H1 (cell line): ENCODE measurements around the gene SLC1A2. TPM values are rescaled to one million over a fixed set of nuclear protein-coding genes. Genes with fewer than 3 reads are reported as not detected.

ENCODE experiments used
- CTCF ChIA-PET: fragments of 300-600 bp; sonication (Branson Sonifier 250); formaldehyde crosslinking; loops from one replicate; lab custom pipeline; 2021; ENCODE audit not compliant: partially characterized antibody; lab: Charles Lee
- POLR2A ChIA-PET: fragments of 300-600 bp; sonication (Branson Sonifier 250); formaldehyde crosslinking; loops from one replicate; lab custom pipeline; 2021; ENCODE audit warnings: inconsistent platforms; ENCODE audit not compliant: partially characterized antibody; lab: Charles Lee
- DNase-seq, 2 experiments: peaks; one replicate each; pipeline versions ENCODE4 v3.0.0 to v3.0.0-alpha.2; 2010 to 2022; ENCODE audit warnings: low spot score in 2 of 2, low read depth in 1 of 2, mixed read lengths in 1 of 2
- FAIRE-seq: peaks from 2 replicates; lab custom pipeline; 2011; peaks lifted over from hg19 to GRCh38; lab: Jason Lieb, UNC
- H2AFZ ChIP-seq: 2 replicates; pipeline ENCODE4 v1.8.1; 2012; ENCODE audit warnings: low read length, inconsistent platforms
- H2AK5ac ChIP-seq: 2 replicates; pipeline ENCODE4 v1.6.1; 2013; ENCODE audit warnings: low read depth, low read length
- H2BK120ac ChIP-seq: replicated peaks from 2 replicates; pipeline ENCODE3; 2013; ENCODE audit warnings: low read depth, low read length, inconsistent platforms
- H2BK12ac ChIP-seq: 2 replicates; pipeline ENCODE4 v1.6.1; 2013; ENCODE audit warnings: low read depth, low read length
- H2BK15ac ChIP-seq: 2 replicates; pipeline ENCODE4 v1.6.1; 2013; ENCODE audit warnings: low read length
- H2BK20ac ChIP-seq: 2 replicates; pipeline ENCODE4 v1.6.1; 2013; ENCODE audit warnings: low read length
- H2BK5ac ChIP-seq: 2 replicates; pipeline ENCODE4 v1.6.1; 2013; ENCODE audit warnings: low read depth, low read length
- H3K14ac ChIP-seq: 2 replicates; pipeline ENCODE4 v1.6.1; 2013; ENCODE audit warnings: inconsistent platforms; ENCODE audit not compliant: insufficient read length
- H3K18ac ChIP-seq: 2 replicates; pipeline ENCODE4 v1.6.1; 2013; ENCODE audit warnings: low read length; ENCODE audit errors: extremely low read depth
- H3K23ac ChIP-seq: 2 replicates; pipeline ENCODE4 v1.6.1; 2013; ENCODE audit warnings: inconsistent platforms; ENCODE audit not compliant: insufficient read length
- H3K23me2 ChIP-seq: 2 replicates; pipeline ENCODE4 v1.6.1; 2013; ENCODE audit warnings: low read depth, low read length
- H3K27ac ChIP-seq: 2 replicates; pipeline ENCODE4 v1.6.1; 2011; ENCODE audit warnings: low read depth, low read length, inconsistent platforms
- H3K27me3 ChIP-seq, 4 experiments: replicated peaks in 1 of 4; 1 replicate in 1 of 4; 2 replicates in 3 of 4; pipeline versions ENCODE4 v1.6.1 to v1.8.1; 2011 to 2013; ENCODE audit warnings: low read length in 3 of 4, mild to moderate bottlenecking in 3 of 4, inconsistent platforms in 2 of 4, mixed read lengths in 2 of 4, moderate library complexity in 1 of 4; ENCODE audit not compliant: control insufficient read depth in 3 of 4, insufficient read depth in 3 of 4; ENCODE audit errors: extremely low read depth in 1 of 4
- H3K36me3 ChIP-seq, 4 experiments: 2 replicates each; pipeline versions ENCODE4 v1.6.1 to v1.8.1; 2011 to 2013; ENCODE audit warnings: mild to moderate bottlenecking in 4 of 4, low read length in 3 of 4, moderate library complexity in 2 of 4, control low read depth in 1 of 4, inconsistent platforms in 1 of 4; ENCODE audit not compliant: insufficient read depth in 4 of 4, control insufficient read depth in 2 of 4
- H3K4ac ChIP-seq: replicated peaks from 2 replicates; pipeline ENCODE3; 2013; ENCODE audit warnings: low read length, low read depth, mixed read lengths, inconsistent platforms; ENCODE audit not compliant: insufficient read length
- H3K4me1 ChIP-seq, 4 experiments: replicated peaks in 1 of 4; 1 replicate in 1 of 4; 2 replicates in 3 of 4; pipeline versions ENCODE4 v1.6.1 to v1.8.1; 2011 to 2013; ENCODE audit warnings: low read length in 3 of 4, inconsistent platforms in 2 of 4, mixed read lengths in 1 of 4; ENCODE audit not compliant: insufficient read depth in 4 of 4, control insufficient read depth in 3 of 4
- H3K4me2 ChIP-seq, 2 experiments: 2 replicates each; pipeline versions ENCODE4 v1.6.1 to v1.8.1; 2011 to 2013; ENCODE audit warnings: low read depth in 2 of 2, low read length in 2 of 2, control low read depth in 1 of 2, inconsistent platforms in 1 of 2, mild to moderate bottlenecking in 1 of 2; ENCODE audit not compliant: insufficient read depth in 1 of 2
- H3K4me3 ChIP-seq, 4 experiments: fragments of 200-600, 300-600 bp in 1 of 4; sonication (generic), shearing (Covaris generic), sonication (Bioruptor Twin) in 1 of 4; 2 replicates each; pipeline versions ENCODE4 v1.5.1 to v1.8.1; 2011 to 2016; ENCODE audit warnings: low read length in 4 of 4, low read depth in 3 of 4, control low read depth in 2 of 4, inconsistent platforms in 2 of 4, mild to moderate bottlenecking in 2 of 4, mixed read lengths in 1 of 4, moderate library complexity in 1 of 4; ENCODE audit not compliant: insufficient read depth in 2 of 4; ENCODE audit errors: extremely low read depth in 1 of 4
- H3K56ac ChIP-seq: replicated peaks from 2 replicates; pipeline ENCODE3; 2013; ENCODE audit warnings: low read depth, mild to moderate bottlenecking, mixed read lengths, low read length, inconsistent platforms; ENCODE audit not compliant: insufficient read length
- H3K79me1 ChIP-seq: 2 replicates; pipeline ENCODE4 v1.6.1; 2013; ENCODE audit warnings: low read depth, low read length, control low read depth
- H3K79me2 ChIP-seq, 2 experiments: 2 replicates each; pipeline versions ENCODE4 v1.6.1 to v1.8.1; 2012 to 2013; ENCODE audit warnings: low read length in 2 of 2, mild to moderate bottlenecking in 2 of 2, inconsistent platforms in 1 of 2; ENCODE audit not compliant: insufficient read depth in 2 of 2, control insufficient read depth in 1 of 2
- H3K9ac ChIP-seq, 4 experiments: replicated peaks in 1 of 4; 1 replicate in 1 of 4; 2 replicates in 3 of 4; pipeline versions ENCODE4 v1.6.1 to v1.8.1; 2011 to 2013; ENCODE audit warnings: low read depth in 3 of 4, low read length in 3 of 4, control low read depth in 2 of 4, mild to moderate bottlenecking in 2 of 4, moderate library complexity in 2 of 4, inconsistent platforms in 1 of 4; ENCODE audit errors: extremely low read depth in 1 of 4
- H3K9me3 ChIP-seq, 2 experiments: 2 replicates each; pipeline versions ENCODE4 v1.6.1 to v1.8.1; 2012 to 2013; ENCODE audit warnings: mild to moderate bottlenecking in 2 of 2, moderate library complexity in 2 of 2, control low read depth in 1 of 2, inconsistent platforms in 1 of 2, low read depth in 1 of 2, low read length in 1 of 2, mixed read lengths in 1 of 2; ENCODE audit not compliant: insufficient read depth in 2 of 2
- H4K20me1 ChIP-seq, 2 experiments: replicated peaks in 1 of 2; 2 replicates each; pipeline versions ENCODE3 to v1.8.1; 2011 to 2013; ENCODE audit warnings: inconsistent platforms in 2 of 2, low read length in 2 of 2, mild to moderate bottlenecking in 1 of 2; ENCODE audit not compliant: insufficient read depth in 2 of 2, control insufficient read depth in 1 of 2
- H4K5ac ChIP-seq: 2 replicates; pipeline ENCODE4 v1.6.1; 2013; ENCODE audit warnings: low read length, low read depth, mixed read lengths, inconsistent platforms; ENCODE audit not compliant: insufficient read length
- H4K8ac ChIP-seq: 2 replicates; pipeline ENCODE4 v1.8.0; 2013; ENCODE audit warnings: mild to moderate bottlenecking, moderate library complexity, low read length, inconsistent platforms; ENCODE audit not compliant: insufficient read depth; ENCODE audit errors: extremely low read depth
- H4K91ac ChIP-seq: replicated peaks from 2 replicates; pipeline ENCODE3; 2013; ENCODE audit warnings: low read length, mixed read lengths, inconsistent platforms; ENCODE audit not compliant: insufficient read length
- EGR1 ChIP-seq: IDR thresholded peaks from 2 replicates; pipeline ENCODE4 v1.6.1; 2011; ENCODE audit warnings: low read depth, low read length, borderline replicate concordance
- KDM1A ChIP-seq: fragments of 200-600, 300-600 bp; sonication (generic); IDR thresholded peaks from 2 replicates; pipeline ENCODE4 v1.7.1; 2016; ENCODE audit warnings: mild to moderate bottlenecking, low read length, borderline replicate concordance
- NANOG ChIP-seq: IDR thresholded peaks from 2 replicates; pipeline ENCODE4 v1.6.1; 2011; ENCODE audit warnings: low read length, low read depth, mild to moderate bottlenecking, inconsistent platforms; ENCODE audit not compliant: insufficient read depth, poor library complexity, severe bottlenecking
- NRF1 ChIP-seq: IDR thresholded peaks from 2 replicates; pipeline ENCODE4 v1.6.1; 2011; ENCODE audit warnings: mild to moderate bottlenecking, low read depth, low read length, improper control_type of control experiment
- POU5F1 ChIP-seq: IDR thresholded peaks from 2 replicates; pipeline ENCODE4 v1.6.1; 2011; ENCODE audit warnings: low read depth, mild to moderate bottlenecking, low read length, moderate library complexity
- RAD21 ChIP-seq, 2 experiments: IDR thresholded peaks in 1 of 2; conservative IDR thresholded peaks in 1 of 2; 2 replicates each; pipeline ENCODE4 v1.6.1; 2011; ENCODE audit warnings: low read depth in 2 of 2, low read length in 2 of 2, improper control_type of control experiment in 1 of 2, inconsistent platforms in 1 of 2, mild to moderate bottlenecking in 1 of 2, moderate library complexity in 1 of 2
- SIN3A ChIP-seq, 2 experiments: IDR thresholded peaks in 1 of 2; conservative IDR thresholded peaks in 1 of 2; 2 replicates each; pipeline ENCODE4 v1.6.1; 2011 to 2012; ENCODE audit warnings: low read length in 2 of 2, improper control_type of control experiment in 1 of 2, low read depth in 1 of 2, mild to moderate bottlenecking in 1 of 2
- WGBS, 2 experiments: shearing (Covaris generic) in 1 of 2; methylation state at CpG; one replicate each; pipeline versions ENCODE4 v1.1.6 to v1.1.7; 2013 to 2015; ENCODE audit warnings: low lambda C conversion rate in 2 of 2, mixed read lengths in 2 of 2, inconsistent platforms in 1 of 2, low coverage in 1 of 2, missing lambda C conversion rate in 1 of 2; ENCODE audit not compliant: insufficient replicate concordance in 2 of 2, insufficient coverage in 1 of 2, insufficient read length in 1 of 2; ENCODE audit errors: extremely low coverage in 1 of 2, missing lambda C conversion rate in 1 of 2; 5-methylcytosine and 5-hydroxymethylcytosine counted together
- polyA plus RNA-seq, 7 experiments: library from polyadenylated mRNA; depleted of rRNA in 3 of 7; stranded (reverse) in 5 of 7; unstranded in 2 of 7; fragments of >200 nt in 5 of 7; fragments of 200-250 nt in 2 of 7; gene quantifications; 1 replicate in 5 of 7; 2 replicates in 1 of 7; 4 replicates in 1 of 7; pipeline versions ENCODE4 v1.2.1 to v1.2.3, GENCODE V29; 2011 to 2013; ENCODE audit warnings: missing spikeins in 2 of 7, mixed read lengths in 2 of 7
- total RNA-seq: library from RNA; stranded (reverse); fragmentation: NEBNext Ultra II Directional; extraction: Animal tissue kit (Norgen Biotek cat#: 25700); gene quantifications from 2 replicates; pipeline ENCODE4 v1.2.1, GENCODE V29; 2021
- TF ChIP-seq, protein P1 (sequence below), 3 experiments: IDR thresholded peaks; 1 replicate in 2 of 3; 2 replicates in 1 of 3; pipeline versions ENCODE4 v1.5.1 to v1.6.1; 2011; ENCODE audit warnings: low read length in 3 of 3, mild to moderate bottlenecking in 3 of 3, inconsistent platforms in 2 of 3, low read depth in 1 of 3, moderate library complexity in 1 of 3; ENCODE audit not compliant: insufficient read depth in 1 of 3; ENCODE audit errors: control extremely low read depth in 1 of 3
- TF ChIP-seq, protein P2 (sequence below): IDR thresholded peaks from 2 replicates; pipeline ENCODE4 v1.6.1; 2012; ENCODE audit warnings: inconsistent platforms

SLC1A2 gene
- total and polyA plus RNA-seq, 2 of the 8 experiments (the other 6 are each of a cell fraction or from before 2014, with no cell fraction given): 0.57 to 1.2 TPM

GRCh38 chr11:35218956-35219355 is 200.4 kb downstream of the SLC1A2 start:
- WGBS, 2 experiments: 100% methylated on average over 1 of the region's 1 CpG; no CpG with 5 or more reads in 1 of the 2 experiments
- no peak overlapping the region for H3K23ac ChIP-seq
- H4K8ac ChIP-seq: no peak overlapping the region
- no peak overlapping the region for H3K18ac ChIP-seq
- H3K79me2 ChIP-seq: no peaks in the 10 kb centered on the region
- H3K9me3 ChIP-seq: no peaks in the 10 kb centered on the region
- no peak overlapping the region for H2AK5ac ChIP-seq
- H2BK20ac ChIP-seq: no peak overlapping the region
- no peak overlapping the region for H2AFZ ChIP-seq
- H4K5ac ChIP-seq: no peak overlapping the region
- DNase-seq: no peak
- no peak overlapping the region for H3K56ac ChIP-seq
- no peak overlapping the region for H4K91ac ChIP-seq
- H3K9ac ChIP-seq: no peak overlapping the region
- no peak overlapping the region for H2BK12ac ChIP-seq
- H3K4ac ChIP-seq: no peak overlapping the region
- H2BK120ac ChIP-seq: no peak overlapping the region
- no peak overlapping the region for H3K14ac ChIP-seq
- CTCF ChIA-PET: interaction anchor here (0.7 to 1.0 kb wide), 2 partner anchors 19 to 210 kb away, joined by 3 to 5 read pairs; no protein-coding TSS in a partner anchor
- H3K36me3 ChIP-seq: no peaks in the 10 kb centered on the region
- H3K23me2 ChIP-seq: no peaks in the 10 kb centered on the region
- POLR2A ChIA-PET: interaction anchor here (0.6 to 1.3 kb wide), 3 partner anchors 19 to 51 kb away, joined by 3 read pairs; no protein-coding TSS in a partner anchor
- no peaks in the 10 kb centered on the region; a peak in 1 of 7 replicates for H3K27me3 ChIP-seq
- peaks cover 0 to 11% (median 5%) of the 10 kb centered on the region in 4 experiments; a peak in 3 of 7 replicates for H3K4me1 ChIP-seq
- no peaks in the 10 kb centered on the region for H4K20me1 ChIP-seq
- no peaks in the 10 kb centered on the region for H3K79me1 ChIP-seq
- H3K27ac ChIP-seq: no peak overlapping the region
- no peak for FAIRE-seq
- H3K4me3 ChIP-seq: no peak overlapping the region
- no peak overlapping the region for H3K4me2 ChIP-seq
- H2BK15ac ChIP-seq: no peak overlapping the region
- no peak overlapping the region for H2BK5ac ChIP-seq
- TF ChIP-seq KDM1A: no peak
- TF ChIP-seq NANOG: no peak
- TF ChIP-seq SIN3A (conservative IDR thresholded peaks at IDR 0.05 in 1 of 2, IDR thresholded peaks at IDR 0.05 in 1 of 2; ENCODE audit: low read depth in 1 of 2, low read length in 2 of 2): no peak
- no peak for TF ChIP-seq EGR1
- TF ChIP-seq POU5F1: no peak
- TF ChIP-seq, protein P1, sequence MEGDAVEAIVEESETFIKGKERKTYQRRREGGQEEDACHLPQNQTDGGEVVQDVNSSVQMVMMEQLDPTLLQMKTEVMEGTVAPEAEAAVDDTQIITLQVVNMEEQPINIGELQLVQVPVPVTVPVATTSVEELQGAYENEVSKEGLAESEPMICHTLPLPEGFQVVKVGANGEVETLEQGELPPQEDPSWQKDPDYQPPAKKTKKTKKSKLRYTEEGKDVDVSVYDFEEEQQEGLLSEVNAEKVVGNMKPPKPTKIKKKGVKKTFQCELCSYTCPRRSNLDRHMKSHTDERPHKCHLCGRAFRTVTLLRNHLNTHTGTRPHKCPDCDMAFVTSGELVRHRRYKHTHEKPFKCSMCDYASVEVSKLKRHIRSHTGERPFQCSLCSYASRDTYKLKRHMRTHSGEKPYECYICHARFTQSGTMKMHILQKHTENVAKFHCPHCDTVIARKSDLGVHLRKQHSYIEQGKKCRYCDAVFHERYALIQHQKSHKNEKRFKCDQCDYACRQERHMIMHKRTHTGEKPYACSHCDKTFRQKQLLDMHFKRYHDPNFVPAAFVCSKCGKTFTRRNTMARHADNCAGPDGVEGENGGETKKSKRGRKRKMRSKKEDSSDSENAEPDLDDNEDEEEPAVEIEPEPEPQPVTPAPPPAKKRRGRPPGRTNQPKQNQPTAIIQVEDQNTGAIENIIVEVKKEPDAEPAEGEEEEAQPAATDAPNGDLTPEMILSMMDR (IDR thresholded peaks at IDR 0.05; ENCODE audit: control extremely low read depth in 1 of 3, insufficient read depth in 1 of 3, low read depth in 1 of 3, low read length in 3 of 3): no peak
- TF ChIP-seq, protein P2, sequence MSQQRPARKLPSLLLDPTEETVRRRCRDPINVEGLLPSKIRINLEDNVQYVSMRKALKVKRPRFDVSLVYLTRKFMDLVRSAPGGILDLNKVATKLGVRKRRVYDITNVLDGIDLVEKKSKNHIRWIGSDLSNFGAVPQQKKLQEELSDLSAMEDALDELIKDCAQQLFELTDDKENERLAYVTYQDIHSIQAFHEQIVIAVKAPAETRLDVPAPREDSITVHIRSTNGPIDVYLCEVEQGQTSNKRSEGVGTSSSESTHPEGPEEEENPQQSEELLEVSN: no peak
- TF ChIP-seq RAD21 (IDR thresholded peaks at IDR 0.05 in 1 of 2, conservative IDR thresholded peaks at IDR 0.05 in 1 of 2; ENCODE audit: low read depth in 2 of 2, low read length in 2 of 2): no peak
- TF ChIP-seq NRF1: no peak
